Measurements from ENCODE around the gene COL23A1. TPM values are rescaled to one million over a fixed set of nuclear protein-coding genes. Genes with fewer than 3 reads are reported as not detected.

The COL23A1 gene
- polyA plus RNA-seq, 3 donors, result 0.11 to 0.21 TPM; not detected in 1

- no peaks in the 10 kb centered on the region for H3K36me3 ChIP-seq (replicated peaks in 1 of 2; ENCODE audit: control insufficient read depth in 1 of 2, insufficient read depth in 2 of 2, low read length in 2 of 2)
- 74% methylated on average over 6 of the region's 6 CpGs for WGBS (ENCODE audit: insufficient coverage)
- H3K4me2 ChIP-seq (replicated peaks; ENCODE audit: extremely low read depth, low read length, poor library complexity, severe bottlenecking), result no peak overlapping the region
- intact Hi-C loops (cut with micrococcal nuclease), result no loop called here
- Mint-ChIP-seq H3K4me1 (peaks cover 8% of the 10 kb centered on the region), H3K36me3 (no peaks in the 10 kb centered on the region), H3K9me3 (peaks cover 3 to 12% (median 5%) of the 10 kb centered on the region in 7 donors), H3K27me3 (ENCODE audit: low read depth in 3 of 3) (peaks cover 0 to 6% (median 2%) of the 10 kb centered on the region in 3 donors), H3K4me3 (no peak overlapping the region), H3K27ac (no peak overlapping the region)
- H3K27ac ChIP-seq (ENCODE audit: low read depth in 1 of 2, low read length in 2 of 2), result no peak overlapping the region
- DNase-seq, result no peak
- H2AFZ ChIP-seq (ENCODE audit: insufficient read depth, low read depth, low read length, poor library complexity, severe bottlenecking), result no peak overlapping the region
- H3K4me1 ChIP-seq (ENCODE audit: control insufficient read depth in 1 of 2, insufficient read depth in 2 of 2, low read length in 2 of 2), result peaks cover 2 to 3% of the 10 kb centered on the region in 2 donors
- no peaks in the 10 kb centered on the region for H3K9me3 ChIP-seq (replicated peaks in 1 of 2; ENCODE audit: control insufficient read depth in 1 of 2, insufficient read depth in 1 of 2, low read length in 2 of 2)
- no peak overlapping the region for H3K4me3 ChIP-seq (replicated peaks in 1 of 3; ENCODE audit: low read depth in 2 of 3, low read length in 3 of 3)
- H3K27me3 ChIP-seq (ENCODE audit: control insufficient read depth in 2 of 2, insufficient read depth in 2 of 2, low read length in 2 of 2), result no peaks in the 10 kb centered on the region
- H3K79me2 ChIP-seq (ENCODE audit: insufficient read depth, low read length), result no peaks in the 10 kb centered on the region
- H3K9ac ChIP-seq (ENCODE audit: insufficient read depth, low read length, poor library complexity, severe bottlenecking), result no peak overlapping the region
- TF ChIP-seq CTCF (IDR thresholded peaks at IDR 0.05), result no peak
- no peaks in the 10 kb centered on the region for H4K20me1 ChIP-seq (ENCODE audit: insufficient read depth, low read length)
These were observed 296.8 kb downstream of the COL23A1 start for GRCh38 chr5:178293400-178293799.

- no peak for TF ChIP-seq CTCF (IDR thresholded peaks at IDR 0.05)
- no peak for DNase-seq
- Mint-ChIP-seq H3K36me3 (no peaks in the 10 kb centered on the region), H3K4me1 (peaks cover 14% of the 10 kb centered on the region), H3K27ac (no peak overlapping the region), H3K9me3 (peaks cover 3 to 12% (median 5%) of the 10 kb centered on the region in 7 donors), H3K27me3 (ENCODE audit: low read depth in 3 of 3) (peaks cover 0 to 6% (median 2%) of the 10 kb centered on the region in 3 donors), H3K4me3 (no peak overlapping the region)
- H3K9ac ChIP-seq (ENCODE audit: insufficient read depth, low read length, poor library complexity, severe bottlenecking), result no peak overlapping the region
- H3K79me2 ChIP-seq (ENCODE audit: insufficient read depth, low read length), result no peaks in the 10 kb centered on the region
- H3K36me3 ChIP-seq (replicated peaks in 1 of 2; ENCODE audit: control insufficient read depth in 1 of 2, insufficient read depth in 2 of 2, low read length in 2 of 2), result no peaks in the 10 kb centered on the region
- no peak overlapping the region for H3K4me2 ChIP-seq (replicated peaks; ENCODE audit: extremely low read depth, low read length, poor library complexity, severe bottlenecking)
- H3K4me1 ChIP-seq (ENCODE audit: control insufficient read depth in 1 of 2, insufficient read depth in 2 of 2, low read length in 2 of 2), result peaks cover 5 to 6% of the 10 kb centered on the region in 2 donors
- H3K27me3 ChIP-seq (ENCODE audit: control insufficient read depth in 2 of 2, insufficient read depth in 2 of 2, low read length in 2 of 2), result no peaks in the 10 kb centered on the region
- intact Hi-C loops (cut with micrococcal nuclease), result no loop called here
- WGBS (ENCODE audit: insufficient coverage), result 88% methylated on average over 3 of the region's 3 CpGs
- H3K9me3 ChIP-seq (replicated peaks in 1 of 2; ENCODE audit: control insufficient read depth in 1 of 2, insufficient read depth in 1 of 2, low read length in 2 of 2), result no peaks in the 10 kb centered on the region
- no peaks in the 10 kb centered on the region for H4K20me1 ChIP-seq (ENCODE audit: insufficient read depth, low read length)
- no peak overlapping the region for H3K27ac ChIP-seq (ENCODE audit: low read depth in 1 of 2, low read length in 2 of 2)
- no peak overlapping the region for H2AFZ ChIP-seq (ENCODE audit: insufficient read depth, low read depth, low read length, poor library complexity, severe bottlenecking)
- H3K4me3 ChIP-seq (replicated peaks in 1 of 3; ENCODE audit: low read depth in 2 of 3, low read length in 3 of 3), result no peak overlapping the region
These were observed 297.4 kb downstream of the COL23A1 start for GRCh38 chr5:178292826-178293205.
